ENCODE measurements around the gene SIX2.
A peak's percentile ranks its signal among the peaks of the same experiment; 100 is the strongest.

The SIX2 gene

GRCh38 chr2:44972771-44973535, 36.3 kb downstream of the SIX2 start:
- no peaks in the 10 kb centered on the region for H3K4me1 Mint-ChIP-seq
- no peaks in the 10 kb centered on the region for H3K36me3 Mint-ChIP-seq (ENCODE audit: low read depth)
- no peaks in the 10 kb centered on the region for H3K9me3 Mint-ChIP-seq
- H3K27me3 Mint-ChIP-seq (ENCODE audit: low read depth) = peaks cover 41% of the 10 kb centered on the region
- TF ChIP-seq CTCF (IDR thresholded peaks at IDR 0.05; ENCODE audit: unreplicated experiment in 3 of 3) = no peak
- H3K4me3 Mint-ChIP-seq = peak overlapping the region in 1 of 3 experiments; percentile 29
- H3K27ac Mint-ChIP-seq = no peak overlapping the region

- Mint-ChIP-seq H3K4me1 (no peaks in the 10 kb centered on the region), H3K27ac (no peak overlapping the region), H3K27me3 (ENCODE audit: low read depth) (peaks cover 39% of the 10 kb centered on the region), H3K36me3 (ENCODE audit: low read depth) (no peaks in the 10 kb centered on the region), H3K9me3 (no peaks in the 10 kb centered on the region), H3K4me3 (no peak overlapping the region)
- no peak for TF ChIP-seq CTCF (IDR thresholded peaks at IDR 0.05; ENCODE audit: unreplicated experiment in 3 of 3)
Measured at GRCh38 chr2:44970846-44971450, 38.3 kb downstream of the SIX2 start.

GRCh38 chr2:44969936-44970335, 39.3 kb downstream of the SIX2 start:
- Mint-ChIP-seq H3K4me1 (no peaks in the 10 kb centered on the region), H3K36me3 (ENCODE audit: low read depth) (no peaks in the 10 kb centered on the region), H3K4me3 (no peak overlapping the region), H3K27ac (no peak overlapping the region), H3K27me3 (ENCODE audit: low read depth) (peaks cover 48% of the 10 kb centered on the region), H3K9me3 (no peaks in the 10 kb centered on the region)
- TF ChIP-seq CTCF (IDR thresholded peaks at IDR 0.05; ENCODE audit: unreplicated experiment in 3 of 3) = no peak

- no peak overlapping the region for H3K27ac Mint-ChIP-seq
- H3K9me3 Mint-ChIP-seq = no peaks in the 10 kb centered on the region
- no peaks in the 10 kb centered on the region for H3K36me3 Mint-ChIP-seq (ENCODE audit: low read depth)
- H3K4me1 Mint-ChIP-seq = no peaks in the 10 kb centered on the region
- peaks cover 53% of the 10 kb centered on the region for H3K27me3 Mint-ChIP-seq (ENCODE audit: low read depth)
- H3K4me3 Mint-ChIP-seq = no peak overlapping the region
- TF ChIP-seq CTCF (IDR thresholded peaks at IDR 0.05; ENCODE audit: unreplicated experiment in 3 of 3) = no peak
Measured at GRCh38 chr2:44967727-44968432, 41.4 kb downstream of the SIX2 start.

GRCh38 chr2:44967056-44967455, 42.2 kb downstream of the SIX2 start:
- Mint-ChIP-seq H3K27me3 (ENCODE audit: low read depth) (peaks cover 55% of the 10 kb centered on the region), H3K27ac (no peak overlapping the region), H3K9me3 (no peaks in the 10 kb centered on the region), H3K4me1 (no peaks in the 10 kb centered on the region), H3K4me3 (no peak overlapping the region), H3K36me3 (ENCODE audit: low read depth) (no peaks in the 10 kb centered on the region)
- no peak for TF ChIP-seq CTCF (IDR thresholded peaks at IDR 0.05; ENCODE audit: unreplicated experiment in 3 of 3)
